ENCODE results near the gene ABCB10.
"Not testable (repeated sequence)": the region's sequence is repeated elsewhere in the genome, so short reads cannot be mapped to it uniquely, and the experiment has no call there.

ABCB10 gene

DNA sequence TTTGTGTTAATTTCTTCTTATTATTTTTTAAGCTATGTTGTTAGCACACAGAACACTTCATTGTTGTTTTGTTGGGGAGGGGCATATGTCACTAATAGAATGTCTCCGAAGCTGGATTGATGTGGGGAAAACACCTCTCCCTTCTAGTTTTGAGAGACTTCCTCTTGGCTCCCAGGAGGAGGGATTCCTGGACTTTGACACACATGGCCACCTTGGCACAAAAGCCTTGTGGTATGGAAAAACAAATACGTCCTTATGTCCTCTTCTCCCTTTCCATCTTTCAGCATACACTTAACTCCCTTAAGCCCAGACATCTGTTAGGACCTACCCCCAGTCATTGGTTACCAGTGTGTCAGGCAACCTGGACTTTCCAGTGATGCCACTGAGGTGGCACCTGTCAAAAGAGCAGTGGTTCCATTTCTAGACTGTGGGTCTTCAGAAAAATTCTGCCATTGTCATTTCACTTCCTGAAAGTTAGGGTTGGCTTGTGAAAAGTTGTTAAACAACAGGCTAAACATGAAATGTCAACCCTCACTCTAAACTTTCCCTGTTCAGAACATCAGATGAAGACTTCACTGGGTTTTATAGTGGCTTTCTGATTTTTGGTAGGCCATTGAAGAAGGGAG lies 12.5 kb upstream of the ABCB10 start:
- DNase-seq, result no peak

DNA sequence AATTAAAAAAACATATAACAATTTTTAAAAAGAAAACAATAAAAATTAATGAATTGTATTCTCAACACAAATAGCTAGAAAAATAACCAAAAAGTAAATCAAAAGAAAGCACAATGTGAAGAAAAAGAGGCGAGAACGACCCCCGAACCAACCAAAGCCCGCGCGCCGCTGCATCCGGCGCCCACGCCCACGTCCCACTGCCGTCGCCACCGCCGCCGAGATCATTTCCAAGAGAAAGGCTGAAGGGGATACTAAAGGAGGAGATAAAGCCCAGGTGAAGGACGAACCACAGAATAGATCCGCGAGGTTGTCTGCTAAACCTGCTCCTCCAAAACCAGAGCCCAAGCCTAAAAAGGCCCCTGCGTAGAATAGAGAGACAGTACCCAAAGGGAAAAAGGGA lies 11.8 kb upstream of the ABCB10 start:
- DNase-seq, result no peak

DNA sequence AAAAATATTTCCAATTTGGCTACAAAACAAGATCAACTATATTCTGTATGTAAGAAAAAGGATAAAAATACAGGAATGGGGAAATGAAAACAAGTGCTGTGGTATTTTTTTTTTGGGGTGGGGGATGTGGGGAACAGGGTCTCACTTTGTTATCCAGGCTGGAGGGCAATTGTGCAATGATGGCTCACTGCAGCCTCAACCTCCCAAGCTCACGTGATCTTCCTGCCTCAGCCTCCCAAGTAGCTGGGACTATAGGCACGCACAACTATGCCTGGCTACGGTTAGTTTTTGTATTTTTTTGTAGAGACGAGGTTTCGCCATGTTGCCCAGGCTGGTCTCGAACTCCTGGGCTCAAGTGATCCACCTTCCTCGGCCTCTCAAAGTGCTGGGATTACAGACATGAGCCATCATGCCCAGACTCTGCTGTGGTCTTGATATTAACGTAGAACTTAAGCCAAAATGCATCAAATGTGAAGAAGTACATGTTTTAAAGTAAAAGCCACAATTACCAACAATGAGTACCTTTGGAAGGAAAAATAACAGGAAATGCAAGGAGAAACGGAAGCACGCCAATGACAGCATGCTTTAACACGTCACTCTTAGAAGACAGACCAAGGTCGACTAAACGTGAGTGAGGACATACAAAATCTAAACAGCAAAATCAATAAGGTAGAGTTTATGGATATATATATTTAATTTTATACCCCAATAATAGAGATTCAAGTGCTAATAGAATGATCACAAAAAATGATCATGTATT lies 8.8 kb upstream of the ABCB10 start:
- DNase-seq, result no peak

DNA sequence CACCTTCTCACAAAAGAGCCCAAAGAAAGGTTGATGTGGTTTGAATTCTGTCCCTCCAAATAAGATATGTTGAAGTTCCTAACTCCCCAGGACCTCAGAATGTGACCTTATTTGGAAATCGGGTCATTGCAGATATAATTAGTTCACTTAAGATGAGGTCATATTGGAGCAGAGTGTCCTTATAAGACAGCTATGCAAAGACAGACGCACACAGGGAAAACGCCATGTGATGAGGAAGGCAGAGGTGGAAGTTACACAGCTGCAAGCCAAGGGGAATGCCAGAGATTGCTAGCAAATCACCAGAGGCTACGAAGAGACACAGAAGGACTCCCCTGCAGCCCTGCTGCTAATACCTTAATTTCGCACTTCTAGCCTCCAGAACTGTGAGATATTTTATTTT lies 5.2 kb upstream of the ABCB10 start:
- no peak for DNase-seq

DNA sequence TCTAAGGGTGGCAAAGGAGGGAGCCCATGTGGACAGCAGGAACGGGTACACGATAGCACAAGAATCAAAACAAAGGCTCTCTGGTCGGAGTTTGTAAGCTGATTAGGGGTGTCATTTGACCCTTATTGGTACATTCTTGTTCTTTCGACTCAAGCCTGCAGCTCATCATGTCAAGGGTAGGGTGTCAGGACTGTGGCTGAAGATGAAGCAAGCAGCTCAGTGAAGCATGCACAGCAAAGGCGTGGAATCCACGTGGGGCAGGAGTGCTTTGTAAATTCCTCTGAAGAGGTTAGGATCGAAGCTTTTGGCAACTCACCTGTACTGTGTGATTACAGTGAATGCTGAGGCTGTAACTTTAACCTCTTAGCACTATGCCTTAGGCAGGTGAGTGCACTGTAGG lies 4.7 kb upstream of the ABCB10 start:
- no peak for DNase-seq

DNA sequence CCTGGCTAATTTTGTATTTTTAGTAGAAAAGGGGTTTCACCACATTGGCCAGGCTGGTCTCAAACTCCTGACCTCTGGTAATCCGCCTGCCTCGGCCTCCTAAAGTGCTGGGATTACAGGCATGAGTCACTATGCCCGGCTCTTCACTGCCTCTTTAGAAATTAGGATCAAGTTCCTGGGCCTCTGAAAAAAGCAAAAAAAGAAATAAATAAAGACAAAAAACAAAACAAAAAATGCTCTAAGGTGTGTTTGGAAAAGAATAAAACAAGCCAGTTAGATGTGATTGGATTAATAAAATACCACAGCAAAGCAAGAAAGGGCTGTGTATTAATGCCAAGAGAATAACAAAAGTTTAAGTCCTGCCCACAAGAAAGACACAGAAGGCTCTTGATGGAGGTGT lies 4.2 kb upstream of the ABCB10 start:
- no peak for DNase-seq

DNA sequence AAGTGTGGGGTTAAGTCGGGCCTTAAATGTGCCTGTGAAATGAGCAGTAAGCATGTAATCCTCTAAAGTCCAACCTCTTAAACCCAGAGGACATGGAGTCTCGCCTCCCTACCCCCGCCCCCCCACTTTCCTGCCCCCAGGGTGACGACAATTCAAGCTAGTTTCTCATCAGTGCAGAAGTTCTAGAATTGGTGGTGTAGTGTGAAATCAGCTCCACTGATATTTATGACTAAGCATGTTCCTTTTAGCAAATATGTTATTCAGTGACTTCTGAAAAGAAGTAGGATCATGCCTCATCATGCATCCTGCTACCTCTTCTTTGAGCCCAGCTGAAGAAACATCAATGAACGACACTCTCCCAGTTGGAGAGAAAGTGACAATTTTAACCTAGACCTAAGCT lies 2.6 kb upstream of the ABCB10 start:
- DNase-seq, result no peak

DNA sequence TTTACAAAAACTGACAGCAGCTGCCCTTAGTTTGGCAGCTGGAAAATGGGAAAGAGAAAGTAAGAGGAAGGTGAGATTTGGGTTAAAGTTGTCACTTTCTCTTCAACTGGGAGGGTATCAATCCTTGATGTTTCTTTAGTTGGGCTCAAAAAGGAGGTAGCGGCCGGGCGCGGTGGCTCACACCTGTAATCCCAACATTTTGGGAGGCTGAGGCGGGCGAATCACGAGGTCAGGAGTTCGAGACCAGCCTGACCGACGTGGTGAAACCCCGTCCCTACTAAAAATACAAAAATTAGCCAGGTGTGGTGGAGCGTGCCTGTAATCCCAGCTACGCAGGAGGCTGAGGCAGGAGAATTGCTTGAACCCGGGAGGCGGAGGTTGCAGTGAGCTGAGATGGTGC lies 1.6 kb upstream of the ABCB10 start:
- not testable (repeated sequence) for DNase-seq

DNA sequence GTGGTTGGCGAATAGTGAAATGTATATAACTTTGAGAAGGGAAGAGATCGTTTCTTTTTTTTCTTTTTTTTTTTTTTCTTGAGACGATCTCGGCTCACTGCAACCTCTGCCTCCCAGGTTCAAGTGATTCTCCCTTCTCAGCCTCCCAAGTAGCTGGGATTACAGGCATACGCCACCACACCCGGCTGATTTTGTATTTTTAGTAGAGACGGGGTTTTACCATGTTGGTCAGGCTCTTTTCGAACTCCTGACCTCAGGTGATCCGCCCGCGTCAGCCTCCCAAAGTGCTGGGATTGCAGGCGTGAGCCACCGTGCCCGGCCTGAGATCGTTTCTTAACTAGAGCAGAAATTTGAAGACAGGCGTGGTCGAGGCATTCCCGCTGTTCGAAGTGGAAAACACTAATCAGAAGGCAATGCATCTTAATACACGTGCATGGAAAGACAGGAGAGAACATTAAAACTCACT lies 862 bp upstream of the ABCB10 start:
- DNase-seq, result not testable (repeated sequence)

DNA sequence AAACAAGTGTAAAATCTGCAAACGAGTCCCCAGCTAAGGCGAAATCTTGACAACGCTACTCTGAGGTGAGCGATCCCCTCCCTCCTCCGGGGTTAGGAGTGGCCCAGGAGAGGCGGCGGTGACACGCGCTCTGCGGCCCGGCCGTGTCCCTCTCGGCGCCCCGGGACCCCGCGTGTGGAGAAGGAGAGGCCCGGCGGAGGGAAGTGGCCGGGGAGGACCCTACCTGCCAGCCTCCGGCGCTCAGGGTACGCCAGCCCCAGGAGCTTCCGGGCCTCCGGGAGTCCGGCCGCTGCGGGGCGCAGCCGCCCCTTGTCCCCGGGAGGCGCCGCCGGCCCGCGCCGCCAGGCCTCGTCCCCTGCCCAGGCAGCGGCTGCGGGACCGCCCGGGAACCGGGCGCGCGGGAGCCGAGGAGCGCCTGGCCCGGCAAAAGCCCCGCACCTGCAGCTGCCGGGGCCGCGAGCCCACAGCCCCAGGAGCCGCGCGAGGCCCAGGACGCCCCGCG lies 543 bp downstream of the ABCB10 start:
- no peak for DNase-seq

DNA sequence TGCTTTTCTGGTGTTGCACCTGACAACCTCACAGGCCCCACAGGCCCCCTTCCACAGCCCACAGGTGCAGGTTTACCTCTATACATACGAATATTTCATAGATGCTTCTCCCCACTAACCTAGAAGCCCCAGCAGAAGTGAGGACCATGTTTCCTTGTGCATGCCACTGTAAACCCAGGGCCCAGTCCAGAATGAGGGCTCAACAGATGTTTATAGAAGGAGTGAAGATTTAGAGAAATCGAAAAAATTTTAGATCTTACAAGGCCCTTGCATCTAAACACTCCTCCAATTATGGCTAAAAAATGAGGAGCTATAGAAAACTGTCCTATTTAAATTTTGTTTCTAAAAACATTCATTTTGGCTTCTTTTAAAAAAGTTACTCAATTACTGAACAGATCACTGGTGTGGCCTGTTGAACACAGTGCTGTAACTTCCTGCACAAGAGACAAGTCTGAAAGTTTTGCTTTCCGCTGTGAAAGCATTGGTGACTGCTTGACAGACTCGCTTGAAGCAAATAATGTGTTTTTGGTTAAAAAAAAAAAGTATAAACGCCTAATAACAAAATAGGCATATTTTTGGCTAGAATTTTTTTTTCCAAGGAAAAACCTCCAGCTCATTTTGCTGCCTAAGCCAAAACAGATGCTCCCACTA lies 1.2 kb downstream of the ABCB10 start:
- no peak for DNase-seq

DNA sequence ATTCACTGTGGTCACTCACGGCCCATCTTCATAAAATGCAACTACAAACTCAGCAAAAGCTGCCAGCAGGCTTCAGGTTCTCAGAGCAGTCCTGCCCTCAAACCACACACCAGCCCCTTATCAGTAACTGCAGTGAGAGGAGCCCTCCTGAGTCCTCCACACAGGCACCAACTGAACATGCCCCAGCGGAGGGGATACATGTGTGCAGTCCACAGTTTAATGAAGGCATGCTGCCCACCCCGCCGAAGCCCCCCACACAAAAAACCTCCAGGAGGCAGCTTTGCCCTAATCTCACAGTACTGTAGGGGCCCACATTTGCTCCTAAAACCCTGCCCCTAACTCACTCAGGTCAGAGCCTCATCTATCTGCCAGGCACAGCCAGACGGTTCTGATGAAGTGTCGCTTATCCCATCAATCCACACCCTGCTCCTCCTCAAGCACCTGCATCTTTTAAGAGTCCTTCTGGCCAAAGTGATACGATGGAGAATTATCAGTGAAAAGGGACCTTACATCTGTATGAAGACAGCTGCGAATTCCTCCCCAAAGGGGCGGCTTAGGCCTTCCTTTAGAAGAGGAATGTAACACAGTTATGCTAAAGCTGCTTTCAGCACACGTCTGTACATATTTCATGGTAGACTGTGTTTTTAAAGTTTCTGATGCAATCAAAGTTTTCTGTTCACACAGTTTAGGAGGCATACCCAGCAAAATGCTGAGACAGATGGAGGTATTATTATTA lies 3.5 kb downstream of the ABCB10 start:
- DNase-seq, result no peak

DNA sequence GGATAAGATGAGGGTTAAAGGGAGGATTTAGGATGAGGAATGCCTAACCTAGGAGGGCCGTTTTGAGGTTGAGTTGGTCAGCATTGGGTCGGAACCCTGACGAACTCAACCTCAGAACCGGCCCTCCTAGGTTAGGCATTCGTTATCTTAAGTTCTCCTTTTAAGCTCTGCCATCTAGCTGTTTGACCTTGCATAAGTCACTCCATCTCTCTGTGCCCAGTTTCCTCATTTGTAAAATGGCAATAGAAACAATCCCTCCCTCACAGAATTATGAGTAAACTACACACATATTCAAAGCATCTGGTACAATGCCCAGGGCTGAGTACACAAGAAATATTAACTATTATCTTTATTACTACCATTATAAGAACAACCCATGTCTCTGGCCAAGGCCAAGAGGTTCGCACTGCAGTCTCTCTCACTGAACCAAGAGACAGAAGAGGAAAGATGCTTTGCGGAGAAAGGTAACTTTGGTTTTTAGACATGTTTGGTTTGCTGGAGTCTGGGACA lies 4.8 kb downstream of the ABCB10 start:
- DNase-seq, result no peak

DNA sequence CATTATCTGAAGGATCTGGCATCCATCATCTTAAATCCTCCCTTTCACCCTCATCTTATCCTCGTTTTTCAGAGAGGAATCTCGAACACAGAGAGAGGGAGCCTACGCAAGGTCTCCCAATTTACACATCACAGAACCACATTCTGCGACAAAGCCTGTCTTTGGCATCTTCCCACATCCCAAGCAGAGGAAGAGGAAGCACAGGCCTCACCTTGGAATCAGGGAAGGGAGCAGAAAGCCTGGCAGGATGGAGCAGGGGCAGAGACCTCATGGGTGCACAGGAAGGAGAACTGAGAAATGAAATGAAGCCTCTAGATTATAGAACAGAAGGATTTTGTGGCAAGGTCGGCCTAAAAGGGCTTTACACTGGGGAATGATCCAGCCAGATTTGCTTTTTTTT lies 5.8 kb downstream of the ABCB10 start:
- no peak for DNase-seq

DNA sequence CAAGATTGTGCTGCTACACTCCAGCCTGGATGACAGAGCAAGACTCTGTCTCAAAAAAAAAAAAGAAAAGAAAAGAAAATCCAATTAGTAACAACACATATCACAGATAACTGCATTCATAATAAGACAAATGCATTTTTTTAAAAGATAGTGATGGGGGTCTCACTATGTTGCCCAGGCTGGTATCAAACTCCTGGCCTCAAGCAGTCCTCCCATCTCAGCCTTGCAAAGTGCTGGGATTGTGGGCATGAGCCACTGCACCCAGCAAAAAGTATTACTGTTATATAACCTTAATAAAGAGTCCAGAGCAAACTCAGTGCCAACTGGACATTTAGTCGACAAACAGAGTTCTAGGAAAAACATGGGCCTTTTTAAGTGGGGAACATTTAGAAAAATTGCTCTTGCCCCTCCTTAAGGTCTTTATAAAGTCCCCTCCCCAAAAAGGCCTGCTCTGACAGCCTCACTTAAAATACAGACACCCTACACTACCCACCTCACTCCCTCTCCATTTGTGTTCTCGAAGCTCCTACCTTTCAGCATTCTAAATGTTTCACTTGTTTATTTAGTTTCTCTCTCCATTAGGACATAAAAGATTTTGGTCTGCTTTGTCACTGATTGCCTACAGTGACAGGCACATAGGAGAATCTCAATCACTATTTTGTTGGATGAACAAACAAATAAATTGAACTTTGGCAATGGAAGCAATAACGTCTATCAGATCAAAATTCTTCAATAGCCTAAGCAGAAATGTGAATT lies 7.5 kb downstream of the ABCB10 start:
- DNase-seq, result no peak

DNA sequence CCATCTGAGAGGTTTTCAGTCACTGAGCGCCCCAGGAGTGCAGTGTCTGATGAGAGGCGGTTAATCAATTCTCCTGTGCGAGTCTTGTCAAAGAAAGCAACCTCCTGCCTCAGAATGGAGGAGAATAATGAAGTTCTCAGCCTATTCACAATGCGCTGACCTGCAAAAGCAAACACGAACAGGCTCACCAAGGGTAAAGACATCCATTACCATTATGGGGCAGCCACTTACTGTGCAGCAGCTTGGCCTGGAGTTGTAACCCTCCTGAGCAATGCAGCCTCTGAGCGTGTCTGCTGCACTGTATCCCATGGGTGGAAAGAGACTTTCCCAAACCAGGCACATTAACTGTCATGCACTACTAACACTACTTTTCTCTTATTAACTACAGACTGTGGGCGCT lies 11.0 kb downstream of the ABCB10 start:
- no peak for DNase-seq

DNA sequence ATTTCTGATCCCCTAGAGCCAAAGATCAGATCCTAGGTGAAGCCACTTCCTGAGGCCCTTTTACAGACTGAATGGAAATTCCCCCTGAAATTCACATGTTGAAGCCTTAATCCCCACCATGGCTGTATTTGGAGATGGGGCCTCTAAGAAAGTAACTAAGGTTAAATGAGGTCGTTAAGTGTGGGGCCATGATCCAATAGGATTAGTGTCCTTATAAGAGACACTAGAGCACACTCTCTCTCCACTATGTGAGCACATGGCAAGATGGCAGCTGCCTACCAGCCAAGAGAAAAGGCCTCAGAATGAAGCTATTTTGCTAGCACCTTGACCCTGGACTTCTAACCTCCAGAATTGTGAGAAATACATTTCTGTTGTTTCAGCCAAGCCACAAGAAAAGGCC lies 13.9 kb downstream of the ABCB10 start:
- DNase-seq, result no peak

DNA sequence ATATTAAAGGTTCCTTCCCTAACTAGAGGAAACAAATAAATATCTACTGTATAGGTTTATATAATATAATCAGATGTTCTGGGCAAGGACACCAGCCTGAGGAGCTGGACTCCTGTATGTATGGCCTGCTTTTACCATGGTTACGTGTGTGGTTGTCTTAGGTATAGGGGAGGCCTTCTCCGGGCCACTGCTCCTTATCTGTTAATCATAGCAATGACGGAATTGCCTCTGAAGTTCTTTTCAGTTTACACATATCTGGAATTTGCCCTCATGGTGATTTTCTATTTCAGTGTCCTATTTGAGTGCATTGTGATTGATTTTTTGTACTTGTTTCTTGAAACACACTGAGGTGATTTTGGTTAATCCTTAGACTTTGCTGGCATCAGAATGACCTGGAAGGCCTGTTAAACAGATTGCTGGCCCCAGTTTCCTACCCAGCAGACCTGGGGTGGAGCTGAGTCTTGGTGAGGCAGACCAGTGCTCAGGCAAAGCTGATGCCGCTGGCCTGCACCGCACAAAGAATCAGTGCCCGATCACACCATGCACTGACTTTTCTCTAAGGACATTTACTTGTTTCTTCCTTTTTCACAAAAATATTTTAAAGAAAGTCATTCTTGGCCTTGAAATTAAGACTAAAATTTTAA lies 18.5 kb downstream of the ABCB10 start:
- DNase-seq, result no peak

DNA sequence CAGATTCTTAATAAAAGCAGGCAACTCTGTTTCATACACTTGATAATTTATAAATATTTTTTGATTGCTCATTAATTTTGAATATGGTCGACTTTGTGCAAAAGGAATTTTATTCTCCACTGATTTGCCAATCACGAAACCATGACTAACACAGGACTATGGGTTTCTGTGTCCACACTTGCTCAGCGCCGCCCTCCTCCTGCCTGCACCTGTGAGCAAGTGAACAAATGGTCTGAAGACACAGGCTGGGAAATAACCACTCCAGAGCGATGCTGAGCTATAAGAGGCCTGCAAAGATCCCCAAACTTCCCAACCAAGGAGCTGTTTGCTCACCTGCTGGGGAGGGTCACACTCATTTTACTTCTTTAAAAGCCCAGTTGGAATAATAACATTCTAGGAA lies 19.6 kb downstream of the ABCB10 start:
- no peak for DNase-seq

DNA sequence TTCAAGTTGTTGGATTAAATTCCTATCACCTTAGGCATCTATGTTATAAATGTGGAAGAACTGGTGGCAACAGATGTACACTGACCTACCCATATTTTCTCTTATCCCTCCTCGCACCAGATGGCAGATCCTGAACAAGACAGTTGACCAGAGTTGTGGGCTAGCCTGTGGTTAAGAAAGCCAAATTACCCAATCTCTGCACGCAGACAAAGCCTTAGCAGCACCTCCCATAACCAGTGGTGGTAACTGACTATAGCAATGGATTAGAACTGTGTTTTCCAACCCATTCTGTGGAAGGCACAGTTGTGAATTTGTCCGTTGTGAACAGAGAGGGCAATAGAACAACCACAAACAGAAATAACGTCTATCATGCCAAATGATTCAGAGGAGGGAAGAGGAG lies 20.6 kb downstream of the ABCB10 start:
- no peak for DNase-seq

DNA sequence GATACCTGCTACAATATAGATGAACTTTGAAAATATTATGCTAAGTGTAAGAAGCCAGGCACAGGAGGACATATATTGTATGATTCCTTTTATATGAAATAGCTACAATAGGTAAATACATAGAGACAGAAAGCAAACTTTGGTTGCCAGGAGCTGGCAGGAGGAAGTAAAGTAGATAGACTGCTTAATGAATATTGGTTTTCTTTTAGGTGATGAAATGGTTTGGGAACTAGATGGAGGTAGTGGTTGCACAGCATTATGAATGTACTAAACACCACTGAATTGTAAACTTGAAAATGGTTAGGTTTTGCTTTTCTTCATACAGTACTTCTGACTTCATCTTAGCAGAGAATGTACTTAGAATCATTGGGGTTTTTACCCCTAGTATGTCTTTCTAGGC lies 21.5 kb downstream of the ABCB10 start:
- DNase-seq, result no peak

DNA sequence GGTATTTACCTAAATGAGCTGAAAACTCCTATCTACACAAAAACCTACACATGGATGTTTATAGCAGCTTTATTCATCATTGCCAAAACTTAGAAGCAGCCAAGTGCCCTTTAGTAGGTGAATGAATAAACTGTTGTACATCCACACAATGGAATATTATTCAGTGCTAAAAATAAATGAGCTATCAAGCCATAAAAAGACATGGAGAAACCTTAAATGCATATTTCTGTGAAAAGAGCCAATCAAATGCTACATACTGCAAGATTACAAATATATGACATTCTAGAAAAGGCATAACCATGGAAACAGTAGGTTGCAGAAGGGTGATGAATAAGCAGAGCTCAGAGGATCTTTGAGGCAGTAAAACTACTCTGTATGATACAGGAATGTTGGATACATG lies 23.3 kb downstream of the ABCB10 start:
- DNase-seq, result no peak

Measured in NCI-H526 treated with DMSO at 0.1 percent for 48 hours (cell line).